Measurements from ENCODE around the gene DLGAP1. TPM values are rescaled to one million over a fixed set of nuclear protein-coding genes. Genes with fewer than 3 reads are reported as not detected.

DLGAP1 gene
- total and polyA plus RNA-seq, 2 of the 4 experiments (the other 2 are of a cell fraction), result under 0.01 to 0.09 TPM

- no peaks in the 10 kb centered on the region; the same call in 1 of the 2 replicates for H3K4me1 ChIP-seq (ENCODE audit: control insufficient read depth, insufficient read depth, low read length)
- CTCF ChIA-PET, result no interaction called here
- no peak overlapping the region for H3K56ac ChIP-seq (ENCODE audit: extremely low read depth, insufficient read depth, low read length)
- H2AK5ac ChIP-seq (ENCODE audit: low read depth, low read length), result peak overlapping the region; percentile 22; the same call in 1 of the 2 replicates
- H3K27me3 ChIP-seq (ENCODE audit: control insufficient read depth, insufficient read depth, low read length), result no peaks in the 10 kb centered on the region; the same call in 1 of the 2 replicates
- H2AK9ac ChIP-seq (replicated peaks; ENCODE audit: low read depth, low read length, poor library complexity), result peak overlapping the region; percentile 39
- H3K4me3 ChIP-seq (ENCODE audit: insufficient read depth, low read depth, low read length), result no peak overlapping the region
- H3K9me3 ChIP-seq (ENCODE audit: control insufficient read depth, insufficient read depth, low read length), result no peaks in the 10 kb centered on the region
- no peak overlapping the region for H4K91ac ChIP-seq (ENCODE audit: insufficient read depth, low read depth, low read length)
- no peak for TF ChIP-seq MXI1 (IDR thresholded peaks at IDR 0.05; ENCODE audit: borderline replicate concordance, low read depth, low read length)
- no peak for TF ChIP-seq RFX5 (IDR thresholded peaks at IDR 0.05; ENCODE audit: low read depth, low read length)
- TF ChIP-seq CEBPB (IDR thresholded peaks at IDR 0.05; ENCODE audit: low read depth, low read length), result no peak
- TF ChIP-seq ELK1 (IDR thresholded peaks at IDR 0.05; ENCODE audit: borderline replicate concordance, low read depth, low read length), result no peak
- no peak for TF ChIP-seq NFE2L2 (IDR thresholded peaks at IDR 0.05; ENCODE audit: low read depth, low read length)
- TF ChIP-seq FOS (IDR thresholded peaks at IDR 0.05; ENCODE audit: low read depth, low read length), result no peak
- TF ChIP-seq MAFK (IDR thresholded peaks at IDR 0.05; ENCODE audit: low read depth, low read length), result no peak
- no TSS peak for BruUV-seq (replicated peaks)
- no peak overlapping the region for H3K18ac ChIP-seq (ENCODE audit: low read depth, low read length)
- H3K79me1 ChIP-seq (ENCODE audit: low read depth in 1 of 2, low read length in 2 of 2), result no peaks in the 10 kb centered on the region
- no peak overlapping the region for H3K4ac ChIP-seq (ENCODE audit: low read depth, low read length)
- no peak overlapping the region for H2BK15ac ChIP-seq (ENCODE audit: low read depth, low read length)
- H4K8ac ChIP-seq (ENCODE audit: low read depth in 2 of 2, low read length in 2 of 2), result no peak overlapping the region
- no peak overlapping the region for H4K5ac ChIP-seq (ENCODE audit: low read depth, low read length)
- no peak overlapping the region for H3K23ac ChIP-seq (ENCODE audit: low read depth, low read length)
- H2BK5ac ChIP-seq (ENCODE audit: low read depth, low read length, poor library complexity, severe bottlenecking), result no peak overlapping the region
- intact Hi-C loops (cut with micrococcal nuclease) (no loop called here), dilution Hi-C loops (cut with HindIII; ENCODE audit: low sequenced_read_pairs, unreplicated experiment) (no loop called here), in situ Hi-C loops (cut with MboI; ENCODE audit: low sequenced_read_pairs) (no loop called here)
- ATAC-seq (ENCODE audit: low read depth) (no peak), DNase-seq (no peak)
- POLR2A ChIA-PET (ENCODE audit: unreplicated experiment), result no interaction called here
- WGBS, 2 experiments (ENCODE audit: extremely low coverage in 2 of 2, insufficient read length in 1 of 2), result 100% methylated on average over 1 of the region's 4 CpGs; no CpG with 5 or more reads in 1 of the 2 experiments
- no peak overlapping the region for H3K9ac ChIP-seq (ENCODE audit: low read depth, low read length)
- H2AFZ ChIP-seq (replicated peaks; ENCODE audit: low read length, poor library complexity), result no peak overlapping the region
- no peaks in the 10 kb centered on the region for H3K36me3 ChIP-seq (ENCODE audit: control insufficient read depth, insufficient read depth, low read length)
- H3K14ac ChIP-seq (replicated peaks; ENCODE audit: low read depth, low read length), result no peak overlapping the region
- no peaks in the 10 kb centered on the region for H4K20me1 ChIP-seq (ENCODE audit: insufficient read depth, low read length)
- no peak overlapping the region for H2BK20ac ChIP-seq (ENCODE audit: low read depth, low read length)
- no peak overlapping the region for H2BK120ac ChIP-seq (ENCODE audit: low read depth, low read length)
- no peaks in the 10 kb centered on the region for H3K9me1 ChIP-seq (ENCODE audit: insufficient read depth, low read length)
- H3K4me2 ChIP-seq (ENCODE audit: low read depth, low read length), result no peak overlapping the region
- no peak overlapping the region for H3K27ac ChIP-seq (ENCODE audit: insufficient read depth, low read length)
These were observed 651.8 kb downstream of the DLGAP1 start for GRCh38 chr18:3803350-3803749.
